Measurements from ENCODE around the gene ACAA1.

The ACAA1 gene

GRCh38 chr3:38117748-38118420, 19.0 kb downstream of the ACAA1 start:
- Histone ChIP-seq H3K27ac (no peak overlapping the region), H3K9ac (no peak overlapping the region), H3K4me1 (ENCODE audit: low read depth, poor library complexity, severe bottlenecking) (no peaks in the 10 kb centered on the region), H3K27me3 (ENCODE audit: insufficient read depth, low read depth) (no peaks in the 10 kb centered on the region), H3K79me2 (ENCODE audit: insufficient read depth, low read depth) (no peaks in the 10 kb centered on the region), H3K4me3 (IDR thresholded peaks at IDR 0.05; ENCODE audit: insufficient read depth, low read depth, low read length) (no peak overlapping the region), H3K4me2 (no peak overlapping the region), H3K36me3 (ENCODE audit: insufficient read depth) (no peaks in the 10 kb centered on the region), H2AFZ (ENCODE audit: low read depth) (no peak overlapping the region), H4K20me1 (ENCODE audit: insufficient read depth) (no peaks in the 10 kb centered on the region)
- TF ChIP-seq, protein P1, sequence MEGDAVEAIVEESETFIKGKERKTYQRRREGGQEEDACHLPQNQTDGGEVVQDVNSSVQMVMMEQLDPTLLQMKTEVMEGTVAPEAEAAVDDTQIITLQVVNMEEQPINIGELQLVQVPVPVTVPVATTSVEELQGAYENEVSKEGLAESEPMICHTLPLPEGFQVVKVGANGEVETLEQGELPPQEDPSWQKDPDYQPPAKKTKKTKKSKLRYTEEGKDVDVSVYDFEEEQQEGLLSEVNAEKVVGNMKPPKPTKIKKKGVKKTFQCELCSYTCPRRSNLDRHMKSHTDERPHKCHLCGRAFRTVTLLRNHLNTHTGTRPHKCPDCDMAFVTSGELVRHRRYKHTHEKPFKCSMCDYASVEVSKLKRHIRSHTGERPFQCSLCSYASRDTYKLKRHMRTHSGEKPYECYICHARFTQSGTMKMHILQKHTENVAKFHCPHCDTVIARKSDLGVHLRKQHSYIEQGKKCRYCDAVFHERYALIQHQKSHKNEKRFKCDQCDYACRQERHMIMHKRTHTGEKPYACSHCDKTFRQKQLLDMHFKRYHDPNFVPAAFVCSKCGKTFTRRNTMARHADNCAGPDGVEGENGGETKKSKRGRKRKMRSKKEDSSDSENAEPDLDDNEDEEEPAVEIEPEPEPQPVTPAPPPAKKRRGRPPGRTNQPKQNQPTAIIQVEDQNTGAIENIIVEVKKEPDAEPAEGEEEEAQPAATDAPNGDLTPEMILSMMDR (conservative IDR thresholded peaks at IDR 0.05; ENCODE audit: low read depth, low read length): peak; percentile 57

- H3K4me3 ChIP-seq (IDR thresholded peaks at IDR 0.05; ENCODE audit: insufficient read depth, low read depth, low read length): no peak overlapping the region
- no peak overlapping the region for H3K4me2 ChIP-seq
- H3K9ac ChIP-seq: no peak overlapping the region
- H3K79me2 ChIP-seq (ENCODE audit: insufficient read depth, low read depth): no peaks in the 10 kb centered on the region
- no peak overlapping the region for H2AFZ ChIP-seq (ENCODE audit: low read depth)
- H4K20me1 ChIP-seq (ENCODE audit: insufficient read depth): no peaks in the 10 kb centered on the region
- H3K36me3 ChIP-seq (ENCODE audit: insufficient read depth): no peaks in the 10 kb centered on the region
- TF ChIP-seq, protein P1 (conservative IDR thresholded peaks at IDR 0.05; ENCODE audit: low read depth, low read length): no peak
- H3K27me3 ChIP-seq (ENCODE audit: insufficient read depth, low read depth): no peaks in the 10 kb centered on the region
- no peak overlapping the region for H3K27ac ChIP-seq
- no peaks in the 10 kb centered on the region for H3K4me1 ChIP-seq (ENCODE audit: low read depth, poor library complexity, severe bottlenecking)
Observed at GRCh38 chr3:38117163-38117716, 19.7 kb downstream of the ACAA1 start.

- no peak overlapping the region for H3K9ac ChIP-seq
Observed at GRCh38 chr3:38116471-38117162, 20.3 kb downstream of the ACAA1 start.

GRCh38 chr3:38115645-38116427, 21.1 kb downstream of the ACAA1 start:
- Histone ChIP-seq H3K4me3 (IDR thresholded peaks at IDR 0.05; ENCODE audit: insufficient read depth, low read depth, low read length) (no peak overlapping the region), H3K36me3 (ENCODE audit: insufficient read depth) (no peaks in the 10 kb centered on the region), H3K79me2 (ENCODE audit: insufficient read depth, low read depth) (no peaks in the 10 kb centered on the region), H3K27ac (no peak overlapping the region), H3K9ac (no peak overlapping the region), H3K4me2 (no peak overlapping the region), H2AFZ (ENCODE audit: low read depth) (no peak overlapping the region), H3K27me3 (ENCODE audit: insufficient read depth, low read depth) (no peaks in the 10 kb centered on the region), H3K4me1 (ENCODE audit: low read depth, poor library complexity, severe bottlenecking) (no peaks in the 10 kb centered on the region), H4K20me1 (ENCODE audit: insufficient read depth) (no peaks in the 10 kb centered on the region)
- TF ChIP-seq, protein P1 (conservative IDR thresholded peaks at IDR 0.05; ENCODE audit: low read depth, low read length): no peak

More at GRCh38 chr3:38116471-38117162, 20.3 kb downstream of the ACAA1 start:
- Histone ChIP-seq H3K36me3 (ENCODE audit: insufficient read depth) (no peaks in the 10 kb centered on the region), H3K4me2 (no peak overlapping the region), H3K27ac (no peak overlapping the region), H4K20me1 (ENCODE audit: insufficient read depth) (no peaks in the 10 kb centered on the region), H3K27me3 (ENCODE audit: insufficient read depth, low read depth) (no peaks in the 10 kb centered on the region), H2AFZ (ENCODE audit: low read depth) (no peak overlapping the region), H3K79me2 (ENCODE audit: insufficient read depth, low read depth) (no peaks in the 10 kb centered on the region), H3K4me1 (ENCODE audit: low read depth, poor library complexity, severe bottlenecking) (no peaks in the 10 kb centered on the region), H3K4me3 (IDR thresholded peaks at IDR 0.05; ENCODE audit: insufficient read depth, low read depth, low read length) (no peak overlapping the region)
- TF ChIP-seq, protein P1 (conservative IDR thresholded peaks at IDR 0.05; ENCODE audit: low read depth, low read length): no peak

Measured in KMS-11 (cell line).